ENCODE data around the gene PTPRA.
A peak's percentile ranks its signal among the peaks of the same experiment; 100 is the strongest.
"Not testable (repeated sequence)": the region's sequence is repeated elsewhere in the genome, so short reads cannot be mapped to it uniquely, and the experiment has no call there.

Gene PTPRA

DNA sequence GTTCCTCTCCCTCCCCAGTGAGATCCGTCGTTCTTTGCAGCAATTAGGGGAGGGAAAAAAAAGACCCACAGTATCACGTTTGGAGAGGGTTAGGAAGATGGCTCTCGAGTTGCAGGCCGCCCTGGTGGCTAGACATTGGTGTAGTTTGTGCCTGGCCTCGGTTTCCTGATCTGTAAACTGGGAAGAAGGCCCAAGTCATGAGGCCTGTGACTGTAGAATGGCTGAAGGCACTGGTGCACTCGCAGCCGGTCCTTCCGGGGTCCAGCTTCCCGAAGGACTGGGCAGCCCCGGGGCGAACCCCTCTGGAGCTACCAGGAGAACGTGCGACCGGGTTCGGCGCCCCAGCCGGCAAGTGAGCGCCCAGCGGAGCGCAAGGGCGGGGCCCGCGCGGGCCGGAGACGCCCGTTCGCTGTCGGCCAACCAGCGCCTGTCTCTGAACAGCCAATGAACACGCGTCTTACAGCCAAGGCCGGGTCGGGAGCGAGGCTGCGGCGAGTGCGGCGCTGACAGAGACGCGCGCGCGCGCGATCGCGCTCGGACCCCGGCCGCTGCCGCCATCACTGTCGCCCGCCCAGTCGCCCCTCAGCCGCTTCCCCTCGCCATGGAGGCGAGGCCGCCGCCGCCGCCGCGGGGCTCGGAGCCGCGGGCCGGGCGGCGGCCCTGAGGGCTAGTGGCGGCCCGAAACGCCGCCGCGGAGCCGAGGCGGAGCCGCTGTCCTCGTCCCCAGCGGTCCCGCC lies at the start of gene PTPRA:
PTPRA (plus strand) TSS at position 472 of the 737 bp plus-strand sequence. CDS start 90,797 bp downstream, outside the sequence.
- DNase-seq: peak; percentile 92

- no peak for DNase-seq
Measured at GRCh38 chr20:2825761-2826160, 47.5 kb upstream of the PTPRA start.

DNA sequence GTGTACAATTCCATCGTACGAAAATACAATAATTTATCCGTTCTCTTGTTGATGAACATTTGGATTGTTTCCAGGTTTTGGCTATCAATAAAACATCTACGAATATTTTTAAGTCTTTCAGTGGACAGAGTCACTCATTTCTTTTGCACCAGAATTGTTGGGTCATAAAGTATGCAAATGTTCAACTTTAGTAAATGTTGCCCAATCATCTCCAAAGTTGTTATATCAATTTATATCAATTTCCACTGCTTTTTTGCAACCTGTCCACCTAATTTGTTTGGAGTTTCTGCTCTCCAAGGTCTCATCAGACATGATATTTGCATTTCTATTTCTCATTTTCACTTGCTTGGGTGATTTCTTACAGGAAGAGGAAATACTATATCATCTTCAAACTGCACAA lies 46.6 kb upstream of the PTPRA start:
- DNase-seq: no peak

GRCh38 chr20:2829376-2829775 lies 43.9 kb upstream of the PTPRA start:
- no peak for DNase-seq

- not testable (repeated sequence) for DNase-seq
Measured at GRCh38 chr20:2831206-2831605, 42.1 kb upstream of the PTPRA start.

- DNase-seq: no peak
Measured at GRCh38 chr20:2833761-2834160, 39.5 kb upstream of the PTPRA start.

DNA sequence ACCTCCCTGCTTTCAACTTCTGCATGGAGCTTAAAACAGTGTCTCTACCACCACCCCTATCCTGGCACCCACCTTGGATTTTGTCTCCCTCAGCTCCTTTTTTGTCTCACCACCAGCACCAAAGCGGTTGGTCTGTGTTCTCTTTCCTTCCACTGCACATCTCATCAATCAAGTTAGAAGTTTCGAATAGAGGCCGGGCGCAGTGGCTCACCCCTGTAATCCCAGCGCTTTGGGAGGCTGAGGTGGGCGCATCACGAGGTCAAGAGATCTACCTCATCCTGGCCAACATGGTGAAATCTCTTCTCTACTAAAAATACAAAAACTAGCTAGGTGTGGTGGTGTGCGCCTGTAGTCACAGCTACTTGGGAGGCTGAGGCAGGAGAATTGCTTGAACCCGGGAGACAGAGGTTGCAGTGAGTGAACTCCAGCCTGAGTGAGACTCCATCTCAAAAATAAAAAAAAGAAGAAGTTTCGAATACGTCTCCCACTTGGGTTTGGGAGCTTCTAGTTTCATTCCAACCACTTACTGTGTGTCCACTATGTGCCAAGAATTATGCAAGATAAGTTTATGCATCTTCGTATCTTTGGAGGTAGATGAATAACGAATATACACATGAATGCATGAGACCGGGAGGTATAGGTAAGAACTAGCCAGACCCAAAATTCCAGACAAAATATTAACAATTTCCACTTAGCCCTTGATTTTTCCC lies 38.7 kb upstream of the PTPRA start:
- DNase-seq: no peak

DNA sequence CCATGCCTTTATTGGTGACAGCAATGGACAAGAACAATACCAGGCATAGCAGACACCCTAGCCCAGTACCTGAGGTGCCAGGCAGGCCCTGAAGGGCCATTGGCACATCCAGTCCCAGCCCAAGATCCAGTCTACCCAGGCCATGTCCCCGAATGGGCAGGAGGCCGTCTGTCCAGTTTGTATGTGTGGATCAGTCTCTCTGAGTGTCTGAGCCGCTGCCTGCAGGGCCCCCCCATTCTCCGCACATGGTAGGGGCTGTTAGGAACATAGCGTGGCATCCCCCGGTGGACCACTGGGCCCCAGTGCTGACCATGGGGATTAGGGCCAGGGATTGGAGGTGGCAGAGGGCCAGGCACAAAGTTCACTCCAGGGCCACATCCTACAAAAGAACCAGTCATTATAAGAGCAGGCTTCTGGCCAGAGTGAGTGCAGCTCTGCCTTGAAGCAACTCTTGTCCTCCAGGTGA lies 37.9 kb upstream of the PTPRA start:
- no peak for DNase-seq

- DNase-seq: no peak
Measured at GRCh38 chr20:2836035-2836434, 37.2 kb upstream of the PTPRA start.

GRCh38 chr20:2837221-2837960 lies 35.9 kb upstream of the PTPRA start:
- DNase-seq: no peak

GRCh38 chr20:2838170-2838797 lies 35.0 kb upstream of the PTPRA start:
- DNase-seq: no peak

GRCh38 chr20:2838847-2839671 lies 34.2 kb upstream of the PTPRA start:
- no peak for DNase-seq

- no peak for DNase-seq
Measured at GRCh38 chr20:2839732-2840137, 33.5 kb upstream of the PTPRA start.

DNA sequence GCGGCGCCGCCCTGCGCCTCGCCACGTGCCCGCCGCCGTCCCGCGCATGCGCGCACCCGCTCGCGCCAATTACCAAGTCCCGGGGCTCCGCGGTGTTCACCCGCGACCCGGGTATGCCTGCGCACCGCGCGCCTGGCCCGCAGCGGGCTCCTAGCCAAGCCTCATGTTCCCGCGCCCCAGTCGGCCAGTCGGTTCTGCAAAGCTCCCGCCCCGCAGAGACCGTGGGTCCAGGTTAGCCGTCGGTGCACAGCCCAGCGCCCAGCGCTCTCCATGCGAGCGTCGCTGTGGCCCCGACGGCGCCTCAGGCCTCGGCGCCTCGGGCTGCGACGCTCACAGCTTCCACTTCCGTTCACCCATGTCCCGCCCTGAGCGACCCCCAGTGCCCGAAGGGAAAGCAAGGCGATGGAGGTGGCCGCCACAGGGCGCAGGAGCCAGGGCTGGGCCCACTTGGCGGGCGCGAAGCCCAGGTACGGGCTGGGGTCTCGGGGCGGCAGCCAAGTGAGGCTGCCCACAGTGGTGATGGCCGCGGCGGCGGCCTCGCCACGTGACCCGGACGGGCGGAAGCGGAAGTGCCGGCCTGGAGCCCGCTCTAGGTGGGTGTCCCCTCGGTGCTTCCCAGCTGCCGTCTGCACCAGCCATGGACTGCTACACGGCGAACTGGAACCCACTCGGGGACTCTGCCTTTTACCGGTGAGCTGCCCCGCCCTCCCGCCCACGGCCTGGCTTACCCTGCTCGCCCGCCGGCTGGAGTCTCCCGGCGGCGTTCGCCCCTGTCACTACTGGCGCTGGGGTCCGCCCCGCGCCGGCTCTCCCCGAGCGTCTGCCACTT lies 32.9 kb upstream of the PTPRA start, which contains the start of the genes PCED1A and VPS16:
PCED1A (minus strand) TSS at position 518 of the 829 bp plus-strand sequence. CDS start 743 bp downstream, outside the sequence.
VPS16 (plus strand) TSS at position 608 of the 829 bp plus-strand sequence; CDS start at position 638, 30 bp downstream.
- DNase-seq: peak; percentile 82

DNA sequence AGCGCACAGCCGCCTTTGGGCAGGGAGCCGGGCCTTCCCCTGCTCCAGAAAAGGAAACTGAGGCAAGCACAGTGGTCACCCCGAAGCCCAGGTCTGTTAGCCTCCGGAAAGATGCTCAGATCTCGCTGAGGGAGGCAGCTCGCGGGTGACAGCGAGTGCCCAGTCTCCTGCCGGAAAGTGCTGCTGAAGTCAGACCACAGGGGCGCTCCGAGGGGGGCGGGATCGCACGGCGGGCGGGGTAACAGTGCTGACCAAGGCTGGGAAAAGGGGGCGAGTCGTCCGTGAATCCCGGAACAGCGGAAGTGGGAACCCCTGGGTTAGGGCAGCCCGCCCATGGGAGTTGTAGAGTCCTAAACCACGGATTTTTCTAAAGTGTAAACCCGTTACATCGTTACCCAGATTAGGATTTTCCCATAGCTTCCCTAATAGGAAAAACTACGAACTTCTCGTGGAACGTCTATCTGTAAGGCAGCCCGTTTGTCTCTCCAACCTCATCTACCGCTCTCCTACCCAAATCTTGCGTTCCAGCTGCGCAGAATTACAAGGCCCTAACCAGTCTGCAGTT lies 32.2 kb upstream of the PTPRA start:
- DNase-seq: peak; percentile 13

DNA sequence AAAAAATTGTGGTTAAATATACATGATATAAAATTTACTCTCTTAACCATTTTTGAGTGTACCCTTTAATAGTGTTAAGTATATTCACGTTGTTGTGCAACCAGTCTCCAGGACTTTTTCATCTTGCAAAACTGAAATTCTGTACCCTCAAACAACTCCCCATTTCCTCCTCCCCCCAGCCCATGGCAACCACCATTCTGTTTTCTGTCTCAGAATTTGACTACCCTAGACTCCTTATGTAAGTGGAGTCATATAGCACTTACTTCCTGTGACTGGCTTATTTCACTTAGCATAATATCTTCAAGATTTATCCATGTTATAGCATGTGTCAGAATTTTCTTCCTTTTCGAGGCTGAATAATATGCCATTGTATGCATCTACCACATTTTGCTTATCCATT lies 27.7 kb upstream of the PTPRA start:
- DNase-seq: no peak

DNA sequence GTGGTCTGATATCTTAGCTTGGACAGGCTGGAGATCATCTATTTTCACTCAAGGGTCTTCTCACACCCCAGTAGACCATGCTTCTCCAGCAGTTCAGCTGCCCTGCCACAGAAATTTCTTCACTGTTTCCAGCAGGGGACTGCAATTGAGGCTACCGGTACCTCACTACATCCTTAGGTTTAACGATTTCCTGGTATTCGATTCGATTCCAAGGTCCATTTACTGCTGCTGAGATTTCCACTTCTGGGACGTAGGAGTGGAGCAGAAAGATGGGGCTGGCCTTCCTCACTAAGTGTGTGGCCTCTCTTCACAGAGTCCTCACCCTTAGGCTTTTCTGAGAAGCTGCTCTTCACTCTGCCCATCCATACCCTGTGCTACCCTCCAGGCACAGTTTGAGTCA lies 26.6 kb upstream of the PTPRA start:
- DNase-seq: no peak

DNA sequence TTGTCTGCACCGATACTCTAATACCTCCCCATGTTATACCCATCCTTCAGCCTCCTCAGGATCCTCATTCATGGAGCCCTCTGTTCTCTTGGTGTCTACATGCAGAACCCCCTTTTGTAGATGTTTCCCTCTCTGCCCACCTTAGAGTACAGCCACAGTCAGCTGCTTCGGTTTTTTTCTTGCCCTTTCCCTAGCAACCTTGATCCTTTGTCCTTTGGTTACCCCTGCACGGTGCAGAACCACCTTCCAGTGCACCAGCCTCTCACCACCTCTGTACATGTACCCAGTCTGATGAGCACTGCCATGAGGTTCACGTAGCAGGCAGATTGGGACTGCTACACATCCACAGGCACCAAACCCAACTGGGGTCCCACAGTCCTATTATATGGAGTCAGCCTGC lies 25.5 kb upstream of the PTPRA start:
- no peak for DNase-seq

DNA sequence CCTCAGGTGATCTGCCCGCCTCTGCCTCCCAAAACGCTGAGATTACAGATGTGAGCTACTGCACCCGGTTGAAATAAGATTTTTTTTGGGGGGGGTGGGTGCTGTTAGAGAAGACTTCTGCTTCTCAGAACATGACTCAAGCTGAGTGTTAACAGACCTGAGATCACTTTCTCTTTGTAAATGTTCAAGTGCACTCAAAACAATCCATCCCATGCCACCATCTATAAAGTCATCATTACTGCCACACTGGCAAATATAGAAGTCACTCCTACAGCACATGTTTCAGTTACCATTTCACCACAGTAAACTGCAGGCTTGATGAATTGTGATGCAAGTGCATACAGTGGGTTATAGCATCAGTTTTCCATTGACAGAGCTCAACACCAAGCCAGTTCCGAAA lies 23.8 kb upstream of the PTPRA start:
- DNase-seq: no peak

GRCh38 chr20:2851086-2851485 lies 22.2 kb upstream of the PTPRA start:
- DNase-seq: no peak

- no peak for DNase-seq
Measured at GRCh38 chr20:2858591-2858990, 14.7 kb upstream of the PTPRA start.
